Upper lobe of right lung (tissue), 1 donor: Measurements from ENCODE around the gene LRIF1. TPM values are rescaled to one million over a fixed set of nuclear protein-coding genes. Genes with fewer than 3 reads are reported as not detected.

Source experiments
- ATAC-seq: fragments of 200-7000 bp; cut with Tn5 transposase; one replicate; pipeline ENCODE4 v1.9.1; 2020; ENCODE audit warnings: mild to moderate bottlenecking, moderate library complexity
- DNase-seq: peaks from one replicate; pipeline ENCODE4 v3.0.0-alpha.2; 2020
- H3K27ac ChIP-seq: fragments of 200-600 bp; one replicate; pipeline ENCODE4 v1.8.0; 2022
- H3K27me3 ChIP-seq: fragments of 200-600 bp; one replicate; pipeline ENCODE4 v1.8.0; 2022; ENCODE audit warnings: mild to moderate bottlenecking
- H3K36me3 ChIP-seq: fragments of 200-600 bp; one replicate; pipeline ENCODE4 v1.8.0; 2022
- H3K4me1 ChIP-seq: fragments of 200-600 bp; one replicate; pipeline ENCODE4 v1.8.0; 2022
- H3K4me3 ChIP-seq: fragments of 200-600 bp; one replicate; pipeline ENCODE4 v1.8.0; 2022; ENCODE audit warnings: mild to moderate bottlenecking
- H3K9me3 ChIP-seq: fragments of 200-600 bp; one replicate; pipeline ENCODE4 v1.8.0; 2022
- CTCF ChIP-seq: fragments of 200-600 bp; IDR thresholded peaks from one replicate; pipeline ENCODE4 v1.8.0; 2022; ENCODE audit warnings: antibody characterized with exemption
- intact Hi-C: fragments of 100-400 bp; cut with DNase I; formaldehyde crosslinking; loops from one replicate; pipeline ENCODE4 v1.11.0; 2022
- total RNA-seq: library from RNA; stranded (reverse); fragmentation: NEBNext Ultra II Directional; extraction: Animal tissue kit (Norgen Biotek cat#: 25700); gene quantifications from one replicate; pipeline ENCODE4 v1.2.1, GENCODE V29; 2021
- donor health status: DM: no; HTN: yes; CAD: no; lungs with severe emphysema.

The LRIF1 gene
- total RNA-seq, 1 donor from 2014 or later, result 7.0 TPM

- H3K27me3 ChIP-seq, result no peaks in the 10 kb centered on the region
- no peak overlapping the region for H3K4me3 ChIP-seq
- H3K27ac ChIP-seq, result no peak overlapping the region
- intact Hi-C loops, result no loop called here
- no peaks in the 10 kb centered on the region for H3K9me3 ChIP-seq
- H3K4me1 ChIP-seq, result no peaks in the 10 kb centered on the region
- TF ChIP-seq CTCF, result no peak
- no peaks in the 10 kb centered on the region for H3K36me3 ChIP-seq
- peak; percentile 41 for ATAC-seq
- no peak for DNase-seq
Measured at GRCh38 chr1:110902820-110903463, 60.8 kb downstream of the LRIF1 start.

GRCh38 chr1:110899458-110899843, 64.3 kb downstream of the LRIF1 start:
- DNase-seq (no peak), ATAC-seq (no peak)
- H3K9me3 ChIP-seq, result no peaks in the 10 kb centered on the region
- H3K27ac ChIP-seq, result no peak overlapping the region
- no peaks in the 10 kb centered on the region for H3K27me3 ChIP-seq
- no peak overlapping the region for H3K4me3 ChIP-seq
- TF ChIP-seq CTCF, result no peak
- H3K4me1 ChIP-seq, result no peaks in the 10 kb centered on the region
- intact Hi-C loops, result no loop called here
- H3K36me3 ChIP-seq, result peaks cover 7% of the 10 kb centered on the region

- DNase-seq, result no peak
- intact Hi-C loops, result no loop called here
Measured at GRCh38 chr1:110898734-110899457, 64.8 kb downstream of the LRIF1 start.

GRCh38 chr1:110897681-110898080, 66.0 kb downstream of the LRIF1 start:
- ATAC-seq (no peak), DNase-seq (no peak)
- Histone ChIP-seq H3K36me3 (peaks cover 17% of the 10 kb centered on the region), H3K9me3 (no peaks in the 10 kb centered on the region), H3K27ac (no peak overlapping the region), H3K27me3 (no peaks in the 10 kb centered on the region), H3K4me1 (no peaks in the 10 kb centered on the region), H3K4me3 (no peak overlapping the region)
- TF ChIP-seq CTCF, result no peak
- intact Hi-C loops, result no loop called here

More at GRCh38 chr1:110898734-110899457, 64.8 kb downstream of the LRIF1 start:
- no peak for ATAC-seq
- no peak overlapping the region for H3K27ac ChIP-seq
- peaks cover 11% of the 10 kb centered on the region for H3K36me3 ChIP-seq
- H3K4me1 ChIP-seq, result no peaks in the 10 kb centered on the region
- H3K4me3 ChIP-seq, result no peak overlapping the region
- no peaks in the 10 kb centered on the region for H3K27me3 ChIP-seq
- no peak for TF ChIP-seq CTCF
- H3K9me3 ChIP-seq, result no peaks in the 10 kb centered on the region

Other genes with a start within 250 kb of the LRIF1 start
- 171 TPM for gene CD53, start 90.8 kb downstream of the LRIF1 start, total RNA-seq
- 50.8 TPM for gene DRAM2, start 176.2 kb upstream of the LRIF1 start, total RNA-seq
- gene CEPT1, start 176.3 kb upstream of the LRIF1 start, total RNA-seq, result 57.6 TPM
- 78.2 TPM for gene DENND2D, start 236.7 kb upstream of the LRIF1 start, total RNA-seq